Measurements from ENCODE around the gene PRCC. TPM values are rescaled to one million over a fixed set of nuclear protein-coding genes. Genes with fewer than 3 reads are reported as not detected.
"Not testable (repeated sequence)": the region's sequence is repeated elsewhere in the genome, so short reads cannot be mapped to it uniquely, and the experiment has no call there.

Gene PRCC
- total RNA-seq, 1 experiment from 2014 or later = 103 TPM

DNA sequence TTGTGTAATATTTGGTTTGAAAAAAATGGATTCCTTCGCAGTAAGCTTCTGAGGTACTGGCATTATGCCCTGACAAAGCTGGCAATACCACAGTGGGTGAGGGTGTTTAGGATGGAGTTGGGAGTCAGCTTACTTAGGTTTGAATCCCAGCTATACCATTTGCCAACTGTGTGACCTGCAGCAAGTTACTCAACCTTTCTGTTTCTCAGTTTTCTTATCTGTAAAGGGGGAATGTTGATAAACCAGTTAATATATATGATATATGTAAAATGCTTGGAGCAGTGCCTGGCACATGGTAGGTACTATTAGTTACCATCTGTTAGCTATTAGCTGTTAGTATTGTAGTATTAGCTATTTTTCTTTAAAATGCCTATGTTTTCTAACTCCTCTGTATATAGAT, 11.0 kb upstream of the PRCC start:
- no TSS peak for BruUV-seq (replicated peaks)
- no peak overlapping the region for H3K4me2 ChIP-seq (ENCODE audit: low read length)
- DNase-seq (no peak), ATAC-seq (no peak)
- H4K20me1 ChIP-seq (ENCODE audit: low read length) = no peaks in the 10 kb centered on the region
- no peak overlapping the region for H2AFZ ChIP-seq (ENCODE audit: low read length)
- H3K9me2 ChIP-seq (replicated peaks; ENCODE audit: low read length) = no peaks in the 10 kb centered on the region
- TF ChIP-seq, protein P1, sequence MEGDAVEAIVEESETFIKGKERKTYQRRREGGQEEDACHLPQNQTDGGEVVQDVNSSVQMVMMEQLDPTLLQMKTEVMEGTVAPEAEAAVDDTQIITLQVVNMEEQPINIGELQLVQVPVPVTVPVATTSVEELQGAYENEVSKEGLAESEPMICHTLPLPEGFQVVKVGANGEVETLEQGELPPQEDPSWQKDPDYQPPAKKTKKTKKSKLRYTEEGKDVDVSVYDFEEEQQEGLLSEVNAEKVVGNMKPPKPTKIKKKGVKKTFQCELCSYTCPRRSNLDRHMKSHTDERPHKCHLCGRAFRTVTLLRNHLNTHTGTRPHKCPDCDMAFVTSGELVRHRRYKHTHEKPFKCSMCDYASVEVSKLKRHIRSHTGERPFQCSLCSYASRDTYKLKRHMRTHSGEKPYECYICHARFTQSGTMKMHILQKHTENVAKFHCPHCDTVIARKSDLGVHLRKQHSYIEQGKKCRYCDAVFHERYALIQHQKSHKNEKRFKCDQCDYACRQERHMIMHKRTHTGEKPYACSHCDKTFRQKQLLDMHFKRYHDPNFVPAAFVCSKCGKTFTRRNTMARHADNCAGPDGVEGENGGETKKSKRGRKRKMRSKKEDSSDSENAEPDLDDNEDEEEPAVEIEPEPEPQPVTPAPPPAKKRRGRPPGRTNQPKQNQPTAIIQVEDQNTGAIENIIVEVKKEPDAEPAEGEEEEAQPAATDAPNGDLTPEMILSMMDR (conservative IDR thresholded peaks at IDR 0.05; ENCODE audit: low read depth, low read length) = no peak
- TF ChIP-seq EZH2 (IDR thresholded peaks at IDR 0.05; ENCODE audit: low read length, unreplicated experiment) (no peak), EZH2phosphoT487 (IDR thresholded peaks at IDR 0.05; ENCODE audit: borderline replicate concordance, low read length) (no peak)
- intact Hi-C loops (cut with micrococcal nuclease) = no loop called here
- no peak overlapping the region for H3K27ac ChIP-seq (ENCODE audit: low read length)
- H3K9me3 ChIP-seq (ENCODE audit: low read length) = no peaks in the 10 kb centered on the region
- ChIA-PET CTCF (no interaction called here), POLR2A (ENCODE audit: unreplicated experiment) (interaction anchor here (0.5 to 0.7 kb wide), 3 partner anchors 65 to 256 kb away, joined by 4 to 7 read pairs (median 4); partner anchors contain the start of gene MEF2D)
- H3F3A ChIP-seq (ENCODE audit: low read length, unreplicated experiment) = no peaks in the 10 kb centered on the region
- H3K4me1 ChIP-seq (ENCODE audit: insufficient read depth, low read length) = peaks cover 10% of the 10 kb centered on the region
- no peak overlapping the region for H3K4me3 ChIP-seq (ENCODE audit: low read length)
- peaks cover 17% of the 10 kb centered on the region for H3K79me2 ChIP-seq (ENCODE audit: low read length)
- no peak overlapping the region for H3K9ac ChIP-seq (ENCODE audit: low read length)
- H3K36me3 ChIP-seq (ENCODE audit: low read depth, low read length) = no peaks in the 10 kb centered on the region
- H3K27me3 ChIP-seq (ENCODE audit: low read length) = no peaks in the 10 kb centered on the region

DNA sequence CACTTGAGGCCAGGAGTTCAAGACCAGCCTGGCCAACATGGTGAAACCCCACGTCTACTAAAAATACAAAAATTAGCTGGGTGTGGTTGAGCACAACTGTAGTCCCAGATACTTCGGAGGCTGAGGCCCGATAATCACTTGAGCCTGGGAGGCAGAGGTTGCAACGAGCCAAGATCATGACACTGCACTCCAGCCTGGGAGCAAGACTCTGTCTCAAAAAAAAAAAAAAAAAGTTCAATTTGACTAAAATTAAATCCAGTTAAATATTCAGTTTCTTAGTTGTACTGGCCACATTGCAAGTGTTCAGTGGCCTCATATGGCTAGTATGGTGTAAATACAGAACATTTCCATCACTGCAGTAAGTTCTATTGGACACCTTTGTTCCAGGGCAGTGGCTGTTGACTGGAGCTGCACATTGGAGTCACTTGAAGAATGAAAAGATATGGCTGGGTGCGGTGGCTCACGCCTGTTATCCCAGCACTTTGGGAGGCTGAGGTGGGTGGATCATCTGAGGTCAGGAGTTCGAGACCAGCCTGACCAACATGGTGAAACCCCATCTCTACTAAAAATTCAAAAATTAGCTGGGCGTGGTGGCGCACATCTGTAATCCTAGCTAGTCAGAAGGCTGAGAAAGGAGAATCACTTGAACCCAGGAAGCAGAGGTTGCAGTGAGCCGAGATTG, 9.6 kb upstream of the PRCC start:
- H2AFZ ChIP-seq (ENCODE audit: low read length); H3K27ac ChIP-seq (ENCODE audit: low read length); H3K4me3 ChIP-seq (ENCODE audit: low read length); H3K4me1 ChIP-seq (ENCODE audit: insufficient read depth, low read length); H3K4me2 ChIP-seq (ENCODE audit: low read length); H4K20me1 ChIP-seq (ENCODE audit: low read length); H3K36me3 ChIP-seq (ENCODE audit: low read depth, low read length); H3K79me2 ChIP-seq (ENCODE audit: low read length); H3K9me3 ChIP-seq (ENCODE audit: low read length); POLR2A ChIA-PET (ENCODE audit: unreplicated experiment); ATAC-seq; H3K9me2 ChIP-seq (replicated peaks; ENCODE audit: low read length); intact Hi-C loops (cut with micrococcal nuclease); H3K27me3 ChIP-seq (ENCODE audit: low read length); CTCF ChIA-PET; H3K9ac ChIP-seq (ENCODE audit: low read length); BruUV-seq (replicated peaks); DNase-seq; H3F3A ChIP-seq (ENCODE audit: low read length, unreplicated experiment): not testable (repeated sequence)

DNA sequence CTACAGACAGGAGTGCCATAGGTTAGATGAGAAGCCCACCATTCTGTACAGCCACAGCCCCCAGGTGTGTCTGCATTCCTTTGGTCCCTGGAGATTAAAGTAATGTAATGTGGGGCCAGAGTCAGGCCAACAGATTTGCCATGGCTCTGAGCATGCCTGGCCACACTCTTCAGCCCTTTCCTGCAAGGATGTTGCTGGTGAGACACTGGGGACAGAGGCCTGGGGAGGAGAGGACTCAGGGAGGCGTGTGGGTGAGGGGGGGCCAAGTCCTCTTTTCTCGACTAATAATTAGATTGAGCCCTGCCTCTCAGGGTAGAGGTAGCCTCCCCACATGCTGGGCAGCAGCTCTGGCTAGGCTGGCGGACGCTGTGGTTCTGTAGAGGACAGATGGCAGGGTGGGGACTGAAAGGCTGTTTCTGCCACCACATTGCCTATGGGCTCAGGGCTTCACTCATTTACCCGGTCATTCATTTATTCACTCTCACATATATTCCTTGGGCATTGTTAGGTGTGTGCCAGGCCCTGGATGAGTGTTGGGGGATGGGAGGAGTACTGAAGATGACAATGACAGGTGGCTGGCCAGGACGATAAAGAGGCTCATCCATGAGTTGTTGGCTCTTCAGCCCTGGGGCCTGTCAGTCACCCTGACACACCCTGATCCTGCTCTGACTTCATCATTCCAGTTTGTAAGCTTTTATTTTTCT, 7.1 kb upstream of the PRCC start:
- Histone ChIP-seq H3K27me3 (ENCODE audit: low read length) (no peaks in the 10 kb centered on the region), H3K9ac (ENCODE audit: low read length) (no peak overlapping the region), H3K4me3 (ENCODE audit: low read length) (no peak overlapping the region), H3K9me3 (ENCODE audit: low read length) (no peaks in the 10 kb centered on the region), H4K20me1 (ENCODE audit: low read length) (no peaks in the 10 kb centered on the region), H3F3A (ENCODE audit: low read length, unreplicated experiment) (no peaks in the 10 kb centered on the region), H3K9me2 (replicated peaks; ENCODE audit: low read length) (no peaks in the 10 kb centered on the region), H3K79me2 (ENCODE audit: low read length) (no peaks in the 10 kb centered on the region), H2AFZ (ENCODE audit: low read length) (no peak overlapping the region), H3K36me3 (ENCODE audit: low read depth, low read length) (no peaks in the 10 kb centered on the region), H3K27ac (ENCODE audit: low read length) (no peak overlapping the region), H3K4me1 (ENCODE audit: insufficient read depth, low read length) (no peaks in the 10 kb centered on the region), H3K4me2 (ENCODE audit: low read length) (no peak overlapping the region)
- no peak for DNase-seq
- peak; percentile 18 for ATAC-seq
- ChIA-PET CTCF (no interaction called here), POLR2A (ENCODE audit: unreplicated experiment) (no interaction called here)
- no TSS peak for BruUV-seq (replicated peaks)
- intact Hi-C loops (cut with micrococcal nuclease) = no loop called here
- TF ChIP-seq, protein P1 (conservative IDR thresholded peaks at IDR 0.05; ENCODE audit: low read depth, low read length) = no peak
- no peak for TF ChIP-seq EZH2 (IDR thresholded peaks at IDR 0.05; ENCODE audit: low read length, unreplicated experiment)
- TF ChIP-seq EZH2phosphoT487 (IDR thresholded peaks at IDR 0.05; ENCODE audit: borderline replicate concordance, low read length) = no peak
